RWPE1 (cell line): ENCODE results near the gene FANCE.
A peak's percentile ranks its signal among the peaks of the same experiment; 100 is the strongest.

ENCODE experiments used
- CTCF ChIA-PET: fragments of 350-600 bp; sonication (Branson Sonifier 250); formaldehyde crosslinking; extraction: SDS; loops from one replicate; lab custom pipeline; 2021; lab: Yijun Ruan, JAX
- POLR2A ChIA-PET: fragments of 400-600 bp; formaldehyde crosslinking; extraction: SDS; loops from one replicate; lab custom pipeline; 2020; ENCODE audit warnings: antibody characterized with exemption; ENCODE audit not compliant: low non-redundant PET; lab: Yijun Ruan, JAX
- DNase-seq: peaks from one replicate; pipeline ENCODE4 v3.0.0; 2012; ENCODE audit warnings: low spot score
- H3K27ac ChIP-seq: fragments of 450-650 bp; 2 replicates; pipeline ENCODE4 v1.5.1; 2017
- TF ChIP-seq, protein P1 (sequence below): fragments of 450-650 bp; conservative IDR thresholded peaks from 2 replicates; pipeline ENCODE4 v1.5.1; 2017; ENCODE audit warnings: low read depth, mild to moderate bottlenecking

The FANCE gene

DNA sequence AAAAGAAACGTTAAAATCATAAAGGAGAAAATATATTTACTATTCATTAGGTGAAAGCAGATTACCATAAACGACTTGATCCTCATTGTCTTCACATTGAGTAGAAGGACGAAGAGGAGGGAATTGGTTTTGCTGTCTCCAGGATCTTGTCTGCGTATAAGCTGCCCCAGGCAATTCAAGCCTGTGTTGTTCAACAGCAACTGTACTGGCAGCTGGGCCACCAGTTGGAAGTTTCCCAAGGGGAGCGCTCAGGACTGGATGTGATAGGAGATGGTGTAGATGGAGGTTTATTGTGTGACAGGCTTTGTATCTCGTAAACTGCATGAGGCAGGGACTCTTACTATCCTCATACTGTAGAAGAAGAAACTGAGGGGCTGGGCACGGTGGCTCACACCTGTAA lies 3.9 kb upstream of the FANCE start:
- no peak overlapping the region for H3K27ac ChIP-seq
- ChIA-PET CTCF (interaction anchor here (0.7 to 4.9 kb wide), 6 partner anchors 69 to 159 kb away, joined by 3 to 41 read pairs (median 5); partner anchors contain the start of gene PPARD), POLR2A (no interaction called here)
- DNase-seq: no peak
- TF ChIP-seq, protein P1, sequence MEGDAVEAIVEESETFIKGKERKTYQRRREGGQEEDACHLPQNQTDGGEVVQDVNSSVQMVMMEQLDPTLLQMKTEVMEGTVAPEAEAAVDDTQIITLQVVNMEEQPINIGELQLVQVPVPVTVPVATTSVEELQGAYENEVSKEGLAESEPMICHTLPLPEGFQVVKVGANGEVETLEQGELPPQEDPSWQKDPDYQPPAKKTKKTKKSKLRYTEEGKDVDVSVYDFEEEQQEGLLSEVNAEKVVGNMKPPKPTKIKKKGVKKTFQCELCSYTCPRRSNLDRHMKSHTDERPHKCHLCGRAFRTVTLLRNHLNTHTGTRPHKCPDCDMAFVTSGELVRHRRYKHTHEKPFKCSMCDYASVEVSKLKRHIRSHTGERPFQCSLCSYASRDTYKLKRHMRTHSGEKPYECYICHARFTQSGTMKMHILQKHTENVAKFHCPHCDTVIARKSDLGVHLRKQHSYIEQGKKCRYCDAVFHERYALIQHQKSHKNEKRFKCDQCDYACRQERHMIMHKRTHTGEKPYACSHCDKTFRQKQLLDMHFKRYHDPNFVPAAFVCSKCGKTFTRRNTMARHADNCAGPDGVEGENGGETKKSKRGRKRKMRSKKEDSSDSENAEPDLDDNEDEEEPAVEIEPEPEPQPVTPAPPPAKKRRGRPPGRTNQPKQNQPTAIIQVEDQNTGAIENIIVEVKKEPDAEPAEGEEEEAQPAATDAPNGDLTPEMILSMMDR: no peak

GRCh38 chr6:35449287-35449881 lies 2.8 kb upstream of the FANCE start:
- peak; percentile 87 for DNase-seq
- CTCF ChIA-PET: interaction anchor here (0.6 to 4.9 kb wide), 20 partner anchors 11 to 160 kb away, joined by 3 to 41 read pairs (median 4); partner anchors contain the start of genes DEF6 and PPARD
- TF ChIP-seq, protein P1: peak; percentile 72
- H3K27ac ChIP-seq: no peak overlapping the region
- POLR2A ChIA-PET: interaction anchor here (0.6 kb wide), 1 partner anchor 50 kb away, joined by 4 read pairs; no protein-coding TSS in a partner anchor

GRCh38 chr6:35451354-35452182 lies 570 bp upstream of the FANCE start:
- no peak for DNase-seq
- peak overlapping the region; percentile 86 for H3K27ac ChIP-seq
- TF ChIP-seq, protein P1: no peak
- POLR2A ChIA-PET: no interaction called here
- CTCF ChIA-PET: interaction anchor here (0.6 to 4.9 kb wide), 6 partner anchors 15 to 194 kb away, joined by 3 to 41 read pairs (median 3); partner anchors contain the start of gene PPARD

DNA sequence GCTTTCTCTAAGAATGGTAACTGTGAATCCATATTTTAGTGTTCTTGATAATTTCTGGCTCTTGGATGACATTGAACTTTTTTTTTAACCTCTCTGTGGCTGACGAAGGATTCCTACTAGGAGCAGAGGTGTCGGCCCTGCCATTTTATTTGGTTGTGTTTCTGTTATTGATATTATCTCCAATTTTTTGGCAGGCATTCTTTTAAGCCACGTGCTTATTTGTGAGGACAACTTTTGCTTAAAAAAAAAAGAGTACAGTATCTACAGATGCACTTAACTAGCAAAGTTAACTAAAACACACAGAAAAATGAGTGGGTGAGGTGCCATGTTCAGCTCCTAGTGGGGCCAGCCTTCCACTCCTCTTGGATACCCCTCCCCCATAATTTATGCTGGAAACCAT lies 1.1 kb downstream of the FANCE start:
- no peak for DNase-seq
- H3K27ac ChIP-seq: peak overlapping the region; percentile 86; the same call in 1 of the 2 replicates
- TF ChIP-seq, protein P1: no peak
- ChIA-PET POLR2A (no interaction called here), CTCF (interaction anchor here (0.5 to 1.6 kb wide), 4 partner anchors 14 to 240 kb away, joined by 3 to 8 read pairs (median 6); no protein-coding TSS in a partner anchor)

DNA sequence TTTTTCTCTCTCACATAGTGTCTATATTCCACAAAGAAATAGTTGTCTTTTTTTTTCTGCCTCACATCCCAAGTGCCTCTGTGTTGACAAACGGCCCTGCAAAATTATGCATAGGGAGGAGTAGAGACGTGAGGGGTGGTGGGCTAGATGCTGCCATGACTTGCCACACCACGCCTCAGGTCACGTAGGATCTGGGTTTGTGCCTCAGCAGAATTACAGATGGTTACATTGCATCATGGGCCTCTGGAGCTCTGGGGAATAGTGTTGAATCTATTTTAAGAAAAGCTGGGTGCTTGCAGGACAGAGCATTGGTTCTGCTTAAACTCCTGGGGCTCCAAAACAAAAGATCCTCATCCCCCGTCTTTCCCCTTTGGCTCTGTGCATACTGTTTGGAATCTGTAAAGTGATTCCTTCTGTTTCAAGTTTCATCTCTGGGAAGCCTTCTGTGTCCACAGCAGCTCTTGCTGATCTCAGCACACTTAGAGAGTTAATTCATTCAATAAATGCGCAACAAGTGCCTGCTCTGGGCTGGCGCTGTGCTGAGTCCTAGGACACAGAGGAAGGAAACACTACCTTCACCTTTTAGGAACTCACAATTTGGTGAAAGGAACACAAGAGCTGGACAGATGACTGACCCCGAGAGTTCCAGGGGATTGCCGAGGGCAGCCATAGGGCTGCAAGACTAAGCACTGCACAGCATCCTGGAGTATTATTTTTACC lies 2.4 kb downstream of the FANCE start:
- DNase-seq: no peak
- ChIA-PET POLR2A (interaction anchor here (0.6 to 1.0 kb wide), 6 partner anchors 13 to 151 kb away, joined by 3 to 5 read pairs (median 3); no protein-coding TSS in a partner anchor), CTCF (no interaction called here)
- TF ChIP-seq, protein P1: no peak
- peak overlapping the region; percentile 94 for H3K27ac ChIP-seq
